HUES64 (cell line): ENCODE data around the gene NUMA1.
A peak's percentile ranks its signal among the peaks of the same experiment; 100 is the strongest.

Experiments used
- H3K27ac ChIP-seq: 2 replicates; pipeline ENCODE4 v1.7.0; 2013; ENCODE audit warnings: low read depth, low read length, inconsistent platforms
- H3K27me3 ChIP-seq: 2 replicates; pipeline ENCODE4 v1.6.1; 2013; ENCODE audit warnings: mild to moderate bottlenecking, low read length; ENCODE audit not compliant: insufficient read depth
- H3K36me3 ChIP-seq: 2 replicates; pipeline ENCODE4 v1.6.1; 2013; ENCODE audit warnings: mild to moderate bottlenecking, low read length; ENCODE audit not compliant: insufficient read depth
- H3K4me1 ChIP-seq: 2 replicates; pipeline ENCODE4 v1.6.1; 2013; ENCODE audit warnings: mild to moderate bottlenecking, low read length, moderate library complexity; ENCODE audit not compliant: insufficient read depth
- H3K4me3 ChIP-seq: 2 replicates; pipeline ENCODE4 v1.5.1; 2013; ENCODE audit warnings: mild to moderate bottlenecking, low read length, moderate library complexity
- H3K9ac ChIP-seq: 2 replicates; pipeline ENCODE4 v1.6.1; 2013; ENCODE audit warnings: mild to moderate bottlenecking, low read depth, low read length
- H3K9me3 ChIP-seq: 2 replicates; pipeline ENCODE4 v1.6.1; 2013; ENCODE audit warnings: low read depth, low read length; ENCODE audit not compliant: insufficient read depth
- WGBS: fragments of 150-250, 120-280 bp; methylation state at CpG from one replicate; pipeline ENCODE4 v1.1.7; 2013; ENCODE audit warnings: missing lambda C conversion rate; 5-methylcytosine and 5-hydroxymethylcytosine counted together

NUMA1 gene

GRCh38 chr11:72116019-72116755, 35.8 kb upstream of the NUMA1 start:
- WGBS: 96% methylated on average over 6 of the region's 6 CpGs
- no peaks in the 10 kb centered on the region for H3K9me3 ChIP-seq
- H3K27ac ChIP-seq: no peak overlapping the region

DNA sequence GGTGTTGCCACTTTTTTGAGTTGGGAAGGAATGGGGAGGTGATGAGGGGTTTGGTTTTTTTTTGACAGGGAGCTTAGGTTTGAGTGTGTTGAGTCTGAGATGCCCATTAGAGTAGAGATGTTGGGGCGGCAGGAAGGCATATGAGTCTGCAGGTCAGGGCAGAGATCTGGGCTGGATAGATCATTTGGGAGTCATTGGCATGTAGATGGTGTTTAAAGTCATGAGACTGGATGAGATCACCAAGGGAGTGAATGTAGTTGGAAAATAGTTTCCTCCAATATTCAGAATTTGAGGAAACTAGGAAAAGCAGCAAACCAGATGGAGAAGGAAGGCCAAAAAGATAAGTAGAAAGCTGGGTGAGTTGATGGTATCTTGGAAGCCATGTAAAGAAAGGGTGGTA, 34.2 kb upstream of the NUMA1 start:
- Histone ChIP-seq H3K4me3 (no peak overlapping the region), H3K27me3 (peaks cover 24% of the 10 kb centered on the region; the same call in 1 of the 2 replicates), H3K9ac (no peak overlapping the region), H3K27ac (no peak overlapping the region), H3K9me3 (no peaks in the 10 kb centered on the region), H3K4me1 (peaks cover 8% of the 10 kb centered on the region; the same call in 1 of the 2 replicates), H3K36me3 (peaks cover 14% of the 10 kb centered on the region)
- 100% methylated on average over 1 of the region's 1 CpG for WGBS

More at GRCh38 chr11:72116019-72116755, 35.8 kb upstream of the NUMA1 start:
- H3K9ac ChIP-seq: no peak overlapping the region
- H3K4me1 ChIP-seq: peaks cover 8% of the 10 kb centered on the region; the same call in 1 of the 2 replicates
- H3K36me3 ChIP-seq: no peaks in the 10 kb centered on the region
- H3K27me3 ChIP-seq: peaks cover 24% of the 10 kb centered on the region; the same call in 1 of the 2 replicates
- H3K4me3 ChIP-seq: no peak overlapping the region

DNA sequence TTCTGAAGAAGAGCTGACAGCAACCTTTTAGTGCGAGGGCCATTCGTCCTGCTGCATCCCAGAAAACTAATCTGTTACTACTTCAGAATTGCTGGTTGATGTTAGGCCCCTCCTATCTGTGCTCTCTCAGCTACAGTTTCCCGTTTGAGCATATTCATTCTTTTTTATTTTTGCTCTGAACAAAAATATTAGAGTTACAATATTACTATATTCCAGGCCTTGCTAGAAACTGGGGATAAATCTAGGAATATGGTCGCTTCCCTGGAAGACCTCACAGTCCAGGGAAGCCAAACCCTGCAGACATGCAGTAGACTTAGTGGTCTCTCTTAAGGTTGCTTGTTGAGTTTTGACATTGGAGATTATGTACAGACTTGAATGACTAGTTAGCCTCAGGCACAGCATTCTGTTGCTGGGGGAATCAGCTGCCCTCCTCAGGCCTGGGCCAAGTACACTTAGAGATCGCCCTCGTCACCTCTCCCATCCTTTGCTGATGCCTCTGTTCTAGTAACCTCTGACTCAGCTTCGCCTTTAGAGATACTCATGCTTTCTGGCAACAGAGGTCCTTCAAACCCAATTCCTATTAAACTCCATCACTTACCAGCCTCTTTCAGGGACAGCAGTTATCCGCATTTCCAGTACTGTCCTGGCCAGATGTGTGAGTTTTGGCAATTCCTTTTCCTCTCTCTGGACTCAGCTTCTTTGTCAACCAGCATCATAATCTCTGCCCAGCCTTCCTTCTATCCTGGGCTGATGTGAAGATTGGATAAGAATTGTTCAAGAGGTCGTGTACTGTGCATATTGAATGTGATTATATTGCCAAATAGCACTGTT, 32.9 kb upstream of the NUMA1 start:
- H3K9me3 ChIP-seq: no peaks in the 10 kb centered on the region
- 75% methylated on average over 8 of the region's 9 CpGs for WGBS
- peaks cover 24% of the 10 kb centered on the region; the same call in 1 of the 2 replicates for H3K27me3 ChIP-seq
- peaks cover 14% of the 10 kb centered on the region for H3K36me3 ChIP-seq
- H3K27ac ChIP-seq: peak overlapping the region; percentile 98
- peaks cover 8% of the 10 kb centered on the region; the same call in 1 of the 2 replicates for H3K4me1 ChIP-seq
- peak overlapping the region; percentile 98 for H3K9ac ChIP-seq
- peak overlapping the region; percentile 86 for H3K4me3 ChIP-seq

DNA sequence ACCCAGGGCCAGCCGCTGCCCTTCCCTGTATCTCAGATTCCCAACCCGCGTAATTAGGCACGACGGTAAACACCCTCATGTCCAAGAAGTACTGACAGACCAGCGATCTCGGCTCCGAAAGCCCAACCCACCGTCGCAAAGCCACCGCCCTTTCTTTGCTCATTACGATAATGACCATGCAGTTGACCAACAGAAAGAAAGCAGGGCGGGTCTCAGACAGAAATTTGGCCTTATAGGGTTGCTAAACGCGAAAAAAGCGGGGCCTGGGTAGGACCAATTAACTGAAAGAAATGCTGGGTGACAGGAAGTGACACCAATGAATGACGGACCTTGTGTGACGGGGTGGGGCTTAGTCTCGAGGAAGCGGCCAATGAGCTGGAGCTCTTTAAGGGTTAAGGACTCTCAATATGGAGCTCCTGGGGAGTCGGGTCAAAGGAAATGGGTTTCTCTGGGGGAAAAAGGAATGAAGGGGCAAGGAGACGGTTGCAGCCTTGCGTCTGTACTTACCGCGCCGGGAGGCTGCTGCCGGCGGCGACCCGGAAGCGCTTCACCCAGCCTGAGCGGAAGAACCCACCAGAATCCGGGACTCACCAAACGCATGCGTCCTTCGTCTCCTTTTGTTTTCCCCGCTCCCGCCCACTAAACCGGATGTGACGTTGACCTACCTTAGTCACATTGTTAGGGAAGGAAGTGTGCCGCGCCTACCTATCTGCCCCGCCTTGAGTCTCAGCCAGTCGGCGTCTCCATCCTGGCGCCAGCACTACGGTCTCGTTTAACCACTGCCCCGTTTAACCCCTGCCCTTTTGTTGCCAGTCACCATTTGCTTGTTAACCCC, 32.0 kb upstream of the NUMA1 start, which contains the start of gene ANAPC15:
Gene ANAPC15 (minus strand): TSS at position 553 of the 835 bp plus-strand sequence. CDS start 1,419 bp downstream, outside the sequence.
- H3K4me1 ChIP-seq: peaks cover 8% of the 10 kb centered on the region; the same call in 1 of the 2 replicates
- peak within 1 kb of the TSS; percentile 98 for H3K9ac ChIP-seq
- peaks cover 24% of the 10 kb centered on the region; the same call in 1 of the 2 replicates for H3K27me3 ChIP-seq
- peak within 1 kb of the TSS; percentile 98 for H3K27ac ChIP-seq
- WGBS: under 1% methylated on average over 49 of the region's 49 CpGs
- H3K36me3 ChIP-seq: peaks cover 14% of the 10 kb centered on the region
- H3K9me3 ChIP-seq: no peaks in the 10 kb centered on the region
- peak within 1 kb of the TSS; percentile 86 for H3K4me3 ChIP-seq

DNA sequence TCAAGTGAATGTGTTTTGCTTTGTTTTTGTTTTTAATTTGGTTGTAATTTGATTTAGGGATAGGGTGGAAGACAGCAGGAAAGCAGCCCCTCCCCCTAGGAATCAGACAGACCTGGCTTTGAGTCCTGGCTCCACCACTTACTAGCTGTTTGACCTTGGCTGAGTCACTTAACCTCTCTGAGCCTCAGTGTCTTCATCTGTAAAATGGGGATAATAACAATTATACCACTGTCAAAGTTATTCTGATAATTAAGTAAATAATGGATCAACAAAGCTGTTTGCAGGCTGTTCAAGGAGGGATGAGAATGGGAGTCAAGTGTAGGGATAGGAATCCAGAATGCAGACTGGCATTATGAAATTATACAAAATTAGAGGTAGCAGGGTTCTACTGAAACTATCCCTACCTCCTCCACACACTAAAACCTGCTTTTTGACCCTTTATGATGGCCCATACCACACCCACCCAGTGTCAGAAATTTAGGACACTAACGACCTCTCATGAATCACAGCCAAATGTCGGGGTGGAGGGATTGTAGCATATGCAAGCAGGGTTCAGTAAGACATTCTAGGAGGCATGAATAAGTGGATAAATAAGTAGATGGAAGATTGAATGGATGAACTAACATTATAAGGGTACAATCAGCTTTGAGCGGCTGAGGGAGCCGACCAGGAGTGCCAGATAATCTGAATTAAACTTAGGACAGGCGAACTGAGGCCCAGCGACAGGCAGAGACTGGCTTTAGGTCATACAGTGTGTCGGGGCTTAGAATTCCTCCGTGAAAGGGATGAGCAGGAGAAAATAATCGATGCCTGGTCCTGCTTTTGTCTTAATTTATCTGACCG, 31.2 kb upstream of the NUMA1 start:
- H3K9me3 ChIP-seq: no peaks in the 10 kb centered on the region
- H3K9ac ChIP-seq: peak overlapping the region; percentile 98
- H3K27ac ChIP-seq: peak overlapping the region; percentile 98
- H3K27me3 ChIP-seq: peaks cover 24% of the 10 kb centered on the region; the same call in 1 of the 2 replicates
- WGBS: 9% methylated on average over 10 of the region's 10 CpGs
- H3K4me3 ChIP-seq: peak overlapping the region; percentile 86
- peaks cover 8% of the 10 kb centered on the region; the same call in 1 of the 2 replicates for H3K4me1 ChIP-seq
- H3K36me3 ChIP-seq: peaks cover 14% of the 10 kb centered on the region

DNA sequence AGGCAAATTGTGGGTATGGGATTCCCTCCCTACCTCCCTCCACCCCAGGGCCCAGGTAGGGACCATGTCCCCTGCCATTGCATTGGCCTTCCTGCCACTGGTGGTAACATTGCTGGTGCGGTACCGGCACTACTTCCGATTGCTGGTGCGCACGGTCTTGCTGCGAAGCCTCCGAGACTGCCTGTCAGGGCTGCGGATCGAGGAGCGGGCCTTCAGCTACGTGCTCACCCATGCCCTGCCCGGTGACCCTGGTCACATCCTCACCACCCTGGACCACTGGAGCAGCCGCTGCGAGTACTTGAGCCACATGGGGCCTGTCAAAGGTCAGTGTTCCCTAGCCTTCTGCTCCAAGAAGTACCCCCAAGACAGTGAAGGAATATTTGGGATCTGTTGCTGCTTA, 25.5 kb upstream of the NUMA1 start, which contains the start of gene TOMT:
Gene TOMT (plus strand): TSS at position 37 of the 400 bp plus-strand sequence. CDS start 28 bp downstream, at position 65.
- Histone ChIP-seq H3K4me3 (no peak within 1 kb of the TSS), H3K9me3 (no peaks in the 10 kb centered on the region), H3K4me1 (peaks cover 6% of the 10 kb centered on the region; the same call in 1 of the 2 replicates), H3K27ac (no peak within 1 kb of the TSS), H3K36me3 (peaks cover 15% of the 10 kb centered on the region), H3K9ac (no peak within 1 kb of the TSS; the same call in 1 of the 2 replicates), H3K27me3 (no peaks in the 10 kb centered on the region)
- 93% methylated on average over 14 of the region's 14 CpGs for WGBS

- Histone ChIP-seq H3K27me3 (no peaks in the 10 kb centered on the region), H3K36me3 (peaks cover 23% of the 10 kb centered on the region), H3K9me3 (no peaks in the 10 kb centered on the region), H3K4me3 (peak overlapping the region; percentile 52), H3K9ac (peak overlapping the region; percentile 60), H3K4me1 (peaks cover 6% of the 10 kb centered on the region; the same call in 1 of the 2 replicates), H3K27ac (peak overlapping the region; percentile 87)
- 87% methylated on average over 11 of the region's 11 CpGs for WGBS
Measured at GRCh38 chr11:72103754-72104167, 23.4 kb upstream of the NUMA1 start.

DNA sequence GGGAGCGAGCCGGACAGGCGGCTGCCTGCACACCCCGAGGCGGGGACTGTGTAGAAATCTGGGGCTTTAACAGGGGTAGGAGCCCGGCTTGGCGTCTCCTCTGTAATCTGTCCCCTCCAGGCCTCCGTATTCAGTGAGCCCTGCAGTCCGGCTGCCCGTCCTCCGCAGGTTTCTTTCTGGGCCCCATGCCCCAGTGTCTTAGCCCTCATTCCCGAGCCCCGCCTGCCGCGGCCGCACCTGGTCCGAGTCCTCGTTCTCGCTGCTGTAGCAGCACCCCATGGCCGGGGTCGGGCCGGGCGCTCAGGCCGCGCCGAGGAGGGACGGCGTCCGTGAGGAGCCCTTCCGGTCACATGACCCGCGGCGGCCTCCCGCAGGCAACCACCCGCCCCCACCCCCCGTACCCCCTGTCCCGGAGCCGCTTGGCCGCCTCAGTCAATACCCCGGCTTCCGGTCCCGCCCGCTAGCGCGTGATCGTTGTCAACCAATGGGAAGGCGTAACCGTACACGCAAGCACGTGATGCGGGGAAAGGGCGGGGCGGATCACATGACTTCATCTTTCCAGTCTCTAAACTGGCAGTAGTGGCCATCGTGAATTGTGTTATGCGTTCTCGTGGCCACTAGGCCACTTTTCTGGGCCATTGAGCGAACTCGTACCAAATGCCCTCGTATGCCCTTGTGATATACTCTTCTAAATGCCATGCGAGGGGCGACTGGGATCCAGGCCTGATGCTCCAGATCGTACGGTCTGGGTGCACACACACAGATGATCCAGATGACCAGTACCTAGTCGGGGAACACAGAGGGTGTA, 22.8 kb upstream of the NUMA1 start, which contains the start of gene LAMTOR1:
Gene LAMTOR1 (minus strand): TSS at position 352 of the 808 bp plus-strand sequence. CDS start 73 bp downstream, at position 279.
- Histone ChIP-seq H3K27ac (peak within 1 kb of the TSS; percentile 95), H3K36me3 (peaks cover 29% of the 10 kb centered on the region), H3K9me3 (no peaks in the 10 kb centered on the region), H3K9ac (peak within 1 kb of the TSS; percentile 97), H3K4me3 (peak within 1 kb of the TSS; percentile 96), H3K27me3 (no peaks in the 10 kb centered on the region), H3K4me1 (peaks cover 6% of the 10 kb centered on the region; the same call in 1 of the 2 replicates)
- 5% methylated on average over 64 of the region's 64 CpGs for WGBS

DNA sequence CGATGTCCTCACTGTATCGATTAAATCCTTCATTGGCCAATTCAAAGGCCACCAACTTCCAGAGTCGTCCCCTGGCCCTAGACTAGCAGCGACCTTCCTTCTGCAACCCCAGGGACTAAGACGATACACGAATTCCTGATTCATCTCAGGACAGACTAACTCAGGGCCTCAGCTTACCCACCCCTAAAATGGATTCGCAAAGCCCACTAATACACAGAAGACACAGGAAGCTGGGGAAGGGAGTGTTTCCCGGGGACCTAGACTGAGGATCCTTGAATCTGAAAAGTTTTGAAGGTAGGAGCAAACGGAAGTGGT, 22.2 kb upstream of the NUMA1 start:
- 7% methylated on average over 9 of the region's 9 CpGs for WGBS
- H3K4me3 ChIP-seq: peak overlapping the region; percentile 96
- peaks cover 6% of the 10 kb centered on the region; the same call in 1 of the 2 replicates for H3K4me1 ChIP-seq
- peak overlapping the region; percentile 97 for H3K9ac ChIP-seq
- no peaks in the 10 kb centered on the region for H3K9me3 ChIP-seq
- H3K27ac ChIP-seq: peak overlapping the region; percentile 95
- peaks cover 34% of the 10 kb centered on the region for H3K36me3 ChIP-seq
- no peaks in the 10 kb centered on the region for H3K27me3 ChIP-seq
